Measurements from ENCODE around the gene KRTAP5-2. TPM values are rescaled to one million over a fixed set of nuclear protein-coding genes. Genes with fewer than 3 reads are reported as not detected.

Gene KRTAP5-2
- total and polyA plus RNA-seq, 9 of the 15 experiments (the other 6 are each of a cell fraction or from before 2014, with no cell fraction given) = not detected

- no peak overlapping the region for H3K4me2 ChIP-seq (ENCODE audit: insufficient read depth, low read length)
- no TSS peak for BruUV-seq (replicated peaks)
- ChIA-PET CTCF (ENCODE audit: low intra/inter-chr PET ratio) (interaction anchor here (1.6 kb wide), 1 partner anchor 13 kb away, joined by 5 read pairs; no protein-coding TSS in a partner anchor), POLR2A (interaction anchor here (0.7 kb wide), 1 partner anchor 25 kb away, joined by 3 read pairs; the partner anchor contains the start of gene KRTAP5-1)
- H3K36me3 ChIP-seq (ENCODE audit: control insufficient read depth, insufficient read depth, low read length) = no peaks in the 10 kb centered on the region
- H3K9me1 ChIP-seq (ENCODE audit: control insufficient read depth, insufficient read depth, low read length) = no peaks in the 10 kb centered on the region
- FAIRE-seq = no peak
- no peak overlapping the region for H3K9ac ChIP-seq (ENCODE audit: insufficient read depth in 1 of 2, low read depth in 2 of 2, low read length in 2 of 2)
- intact Hi-C loops (cut with micrococcal nuclease) = no loop called here
- no peak for DNase-seq (ENCODE audit: extremely low read depth in 1 of 4, low spot score in 3 of 4)
- ATAC-seq = no peak
- no peaks in the 10 kb centered on the region for H3K79me2 ChIP-seq (ENCODE audit: control insufficient read depth, insufficient read depth, low read length)
- H3K9me3 ChIP-seq (replicated peaks; ENCODE audit: control insufficient read depth, insufficient read depth, low read depth, low read length) = no peaks in the 10 kb centered on the region
- peaks cover 0 to 52% of the 10 kb centered on the region in 2 experiments; a peak in 3 of 5 replicates for H3K4me1 ChIP-seq (replicated peaks in 1 of 2; ENCODE audit: control insufficient read depth in 2 of 2, insufficient read depth in 2 of 2, low read length in 2 of 2)
- no peak overlapping the region for H2AFZ ChIP-seq (ENCODE audit: low read depth, low read length)
- H3K27ac ChIP-seq (ENCODE audit: extremely low read depth, low read depth, low read length) = no peak overlapping the region
- TF ChIP-seq ZNF175 (CRISPR knock-in tag; IDR thresholded peaks at IDR 0.05; ENCODE audit: low read depth) (no peak), KAT8 (IDR thresholded peaks at IDR 0.05; ENCODE audit: low read depth) (no peak), HDAC8 (tag; IDR thresholded peaks at IDR 0.05) (no peak), DPF2 (IDR thresholded peaks at IDR 0.05) (no peak), ZBTB12 (CRISPR knock-in tag; IDR thresholded peaks at IDR 0.05) (no peak), ATF1 (CRISPR knock-in tag; IDR thresholded peaks at IDR 0.05) (no peak), ATF1 (tag; IDR thresholded peaks at IDR 0.05) (no peak), TCF3 (CRISPR knock-in tag; IDR thresholded peaks at IDR 0.05) (no peak), ZC3H8 (IDR thresholded peaks at IDR 0.05) (no peak), DIDO1 (tag; IDR thresholded peaks at IDR 0.05; ENCODE audit: low read depth) (no peak), FOXP4 (CRISPR knock-in tag; IDR thresholded peaks at IDR 0.05; ENCODE audit: borderline replicate concordance) (no peak), MCM2 (IDR thresholded peaks at IDR 0.05; ENCODE audit: low read depth) (no peak), POLR3A (IDR thresholded peaks at IDR 0.05; ENCODE audit: borderline replicate concordance, extremely low read depth, insufficient read depth, insufficient read length) (no peak), CBFB (CRISPR knock-in tag; IDR thresholded peaks at IDR 0.05) (no peak)
- in situ Hi-C loops (cut with MboI) = no loop called here
- peaks cover 29% of the 10 kb centered on the region for H4K20me1 ChIP-seq (replicated peaks; ENCODE audit: control insufficient read depth, insufficient read depth, low read length)
- peaks cover 0 to 41% of the 10 kb centered on the region in 2 experiments; a peak in 2 of 5 replicates for H3K27me3 ChIP-seq (ENCODE audit: control insufficient read depth in 2 of 2, insufficient read depth in 2 of 2, low read length in 2 of 2)
- no peak overlapping the region for H3K4me3 ChIP-seq
- WGBS (ENCODE audit: insufficient coverage, low coverage, missing lambda C conversion rate) = 7% methylated on average over 14 of the region's 15 CpGs
These were observed 38.0 kb downstream of the KRTAP5-2 start for GRCh38 chr11:1560002-1560648.

All from K562 (cell line).